SIG-M5 treated with dmso at 0.1 percent for 504 hours (cell line): ENCODE measurements around the gene TULP3.

Source experiments
- DNase-seq: peaks from one replicate; lab custom pipeline; 2025; ENCODE audit not compliant: unreplicated experiment; lab: John Stamatoyannopoulos, UW

TULP3 gene

DNA sequence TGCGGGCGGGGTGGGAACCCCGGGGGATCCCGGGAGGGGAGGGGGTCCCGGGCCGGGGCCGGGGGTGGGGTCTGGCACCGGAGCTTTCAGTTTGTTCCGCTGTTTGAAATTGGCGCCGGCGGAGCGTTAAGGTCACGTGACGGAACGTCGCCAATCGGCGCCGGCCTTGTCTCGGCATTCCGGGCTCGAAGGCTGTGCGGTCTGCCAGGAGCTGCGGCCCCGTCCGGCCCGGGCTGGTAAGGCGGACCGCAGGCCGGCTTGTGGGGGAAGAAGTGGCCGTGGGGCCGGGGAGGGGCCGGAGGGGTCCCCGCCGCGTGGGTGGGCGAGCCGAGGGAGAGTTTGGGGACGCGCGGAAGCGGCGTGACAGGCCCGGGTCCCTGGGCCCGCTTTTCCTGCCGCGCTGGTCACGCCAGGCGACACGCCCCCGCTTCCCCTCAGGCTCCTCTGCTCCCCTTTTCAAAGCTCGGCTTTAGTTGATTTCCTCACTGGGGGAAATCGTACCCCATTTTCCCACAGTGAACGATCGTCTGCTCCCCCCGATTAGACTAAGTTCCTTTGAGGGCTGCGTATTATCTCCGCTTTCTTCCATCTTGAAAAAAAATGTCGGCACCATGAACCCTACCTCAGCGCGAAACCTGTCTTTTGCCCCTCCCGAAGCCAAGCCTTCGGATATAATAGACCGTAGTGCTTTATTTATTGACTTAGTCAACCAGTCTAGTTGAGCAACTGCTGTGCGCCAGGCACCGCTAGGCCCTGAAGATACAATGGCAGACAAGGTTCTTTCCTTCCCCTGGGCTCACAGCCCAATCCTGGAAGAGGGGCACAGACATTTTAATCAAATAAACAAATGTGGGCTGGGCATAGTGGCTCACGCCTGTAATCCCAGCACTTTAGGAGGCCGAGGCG lies 13.4 kb upstream of the TULP3 start, which contains the start of the genes FOXM1 and RHNO1:
Gene FOXM1 (minus strand): TSS at position 128 of the 906 bp plus-strand sequence. CDS start 2,696 bp downstream, outside the sequence.
Gene RHNO1 (plus strand): TSS at position 177 of the 906 bp plus-strand sequence. CDS start 8,144 bp downstream, outside the sequence.
- DNase-seq: peak; percentile 84

DNA sequence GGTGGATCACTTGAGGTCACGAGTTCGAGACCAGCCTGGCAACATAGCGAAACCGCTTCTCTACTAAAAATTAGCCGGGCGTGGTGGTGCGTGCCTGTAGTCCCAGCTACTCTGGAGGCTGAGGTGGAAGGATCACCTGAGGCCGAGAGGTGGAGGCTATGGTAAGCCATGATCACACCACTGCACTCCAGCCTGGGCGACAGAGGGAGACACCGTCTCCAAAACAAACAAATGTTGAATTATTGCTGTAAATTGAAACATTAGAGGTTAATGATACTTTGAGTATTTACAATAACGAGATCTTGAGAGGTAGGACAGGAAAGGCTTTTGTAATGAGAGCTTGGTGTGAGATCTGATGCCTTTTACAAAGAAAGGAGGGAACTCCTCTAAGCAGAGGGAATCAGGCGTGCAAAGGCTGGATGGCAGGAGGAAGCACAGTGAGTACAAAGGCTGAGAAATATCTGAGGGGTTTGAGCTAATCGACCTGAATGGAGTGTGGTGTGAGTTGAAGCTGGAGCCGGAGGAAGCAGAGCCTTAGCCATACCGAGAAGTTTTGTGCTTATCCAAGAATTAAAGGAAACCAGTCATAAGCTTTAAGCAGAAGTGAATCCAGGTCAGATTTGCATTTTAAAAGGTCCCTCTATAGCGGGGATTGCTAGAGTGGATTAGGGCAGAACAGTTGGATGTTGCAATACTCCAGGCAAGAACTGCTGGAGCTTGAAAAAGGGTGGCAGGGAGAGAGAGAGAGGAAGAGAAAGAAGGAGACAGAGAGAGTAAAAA lies 12.5 kb upstream of the TULP3 start:
- DNase-seq: peak; percentile 99

DNA sequence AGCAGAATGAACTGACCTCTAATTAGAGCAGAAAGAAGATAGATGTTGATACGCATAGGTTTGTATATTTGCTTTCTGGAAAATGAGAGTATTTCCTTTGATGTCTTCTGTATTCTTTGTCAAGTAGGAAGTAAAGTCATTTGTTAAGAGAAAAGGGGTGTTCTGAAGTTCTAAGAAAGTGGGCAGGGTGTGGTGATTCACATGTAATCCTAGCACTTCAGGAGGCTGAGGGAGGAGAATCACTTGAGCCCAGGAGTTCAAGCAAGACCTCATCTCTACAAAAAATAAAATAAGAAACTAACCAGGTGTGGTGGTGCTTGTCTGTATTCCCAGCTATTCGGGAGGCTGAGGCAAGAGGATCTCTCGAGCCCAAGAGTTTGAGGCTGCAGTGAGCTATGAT lies 10.8 kb upstream of the TULP3 start:
- no peak for DNase-seq

DNA sequence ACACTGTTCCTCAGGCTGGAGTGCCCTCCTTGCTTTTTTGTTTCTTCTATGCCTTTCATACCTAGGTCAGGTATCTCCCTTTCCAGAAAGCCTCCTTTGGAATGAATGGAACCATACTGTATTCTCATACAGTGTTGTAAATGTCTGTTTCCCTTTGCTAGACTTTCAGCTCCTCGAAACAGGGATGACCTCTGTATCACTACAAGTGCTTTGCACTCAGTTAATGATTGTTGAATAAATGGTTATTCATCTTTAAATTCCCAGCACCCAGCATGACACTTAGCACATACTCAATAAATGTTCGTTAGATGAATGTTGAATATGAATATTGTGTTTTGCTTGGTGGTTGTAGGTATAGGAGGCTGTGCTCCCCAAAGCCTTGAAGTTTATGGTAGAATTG lies 5.9 kb upstream of the TULP3 start:
- DNase-seq: no peak

DNA sequence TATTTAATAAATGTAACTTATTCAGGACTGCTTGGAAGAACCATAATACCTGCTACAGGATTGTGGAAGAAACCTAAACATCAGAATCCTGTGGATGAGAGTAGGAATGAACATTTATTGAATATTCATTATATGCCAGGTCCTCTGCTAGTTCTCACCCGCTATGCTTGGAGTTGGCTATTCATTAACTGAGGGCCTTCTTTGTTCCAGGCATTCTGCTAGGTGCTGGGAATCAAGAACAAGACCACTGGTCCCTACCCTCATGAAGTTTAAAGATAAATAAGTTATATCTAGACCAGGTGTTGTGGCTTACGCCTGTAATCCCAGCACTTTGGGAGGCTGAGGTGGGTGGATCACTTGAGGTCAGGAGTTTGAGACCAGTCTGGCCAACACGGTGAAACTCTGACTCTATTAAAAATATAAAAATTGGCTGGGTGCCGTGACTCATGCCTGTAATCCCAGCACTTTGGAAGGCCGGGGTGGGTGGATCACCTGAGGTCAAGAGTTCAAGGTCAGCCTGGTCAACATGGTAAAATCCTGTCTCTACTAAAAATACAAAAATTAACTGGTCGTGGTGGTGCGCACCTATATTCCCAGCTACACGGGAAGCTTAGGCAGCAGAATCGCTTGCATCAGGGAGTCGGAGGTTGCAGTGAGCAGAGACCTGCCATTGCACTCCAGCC lies 3.8 kb upstream of the TULP3 start:
- no peak for DNase-seq

DNA sequence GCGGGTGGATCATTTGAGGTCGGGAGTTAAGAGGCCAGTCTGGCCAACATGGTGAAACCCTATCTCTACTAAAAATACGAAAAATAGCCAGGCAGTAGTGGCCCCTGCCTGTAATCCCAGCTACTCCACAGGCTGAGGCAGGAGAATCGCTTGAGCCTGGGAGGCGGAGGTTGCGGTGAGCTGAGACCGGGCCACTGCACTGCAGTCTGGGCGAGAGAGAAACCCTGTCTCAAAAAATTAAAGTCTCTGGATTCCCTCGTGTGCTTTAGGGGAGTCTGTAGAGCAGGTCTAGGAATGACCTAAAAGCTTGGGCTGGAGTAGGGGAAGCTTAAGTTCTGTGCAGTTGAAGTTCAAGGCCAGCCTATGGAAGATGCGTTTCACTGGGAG lies 697 bp upstream of the TULP3 start:
- DNase-seq: no peak

DNA sequence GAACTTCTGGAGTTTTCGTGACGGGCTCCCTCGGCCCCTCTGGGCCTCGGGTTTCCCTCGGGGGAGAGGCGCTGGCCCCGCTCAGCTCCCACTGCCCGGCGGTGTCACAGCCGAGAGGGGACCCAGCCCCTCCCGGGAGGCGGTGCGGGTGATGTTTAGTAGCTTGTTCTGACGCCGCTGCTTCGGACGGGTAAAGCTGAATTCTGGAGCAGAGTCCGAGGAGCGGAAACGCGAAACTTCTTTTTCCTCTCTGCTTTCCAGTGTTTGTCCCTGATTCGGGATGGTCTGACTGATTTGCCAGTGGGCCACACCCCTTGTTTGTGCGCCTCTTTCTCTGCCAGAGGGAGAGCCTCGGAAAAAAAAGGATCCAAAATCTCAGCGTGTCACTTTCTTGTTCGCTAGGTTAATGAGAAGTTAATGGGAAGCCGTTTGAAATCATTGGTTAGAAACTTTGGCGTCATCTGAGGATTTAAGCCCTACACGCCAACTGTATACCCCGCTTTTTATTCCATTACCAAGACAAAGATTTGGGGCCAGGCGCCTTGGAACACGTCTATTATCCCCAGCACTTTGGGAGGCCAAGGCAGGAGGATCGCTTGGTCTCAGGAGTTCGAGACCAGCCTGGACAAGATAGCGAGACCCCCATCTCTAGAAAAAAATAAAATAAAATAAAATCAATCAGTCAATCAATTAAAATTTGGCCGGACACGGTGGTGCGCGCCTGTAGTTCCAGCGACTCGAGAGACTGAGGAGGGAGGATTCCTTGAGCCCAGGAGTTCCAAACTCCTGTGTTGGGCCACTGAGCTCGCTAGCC lies 756 bp downstream of the TULP3 start:
- no peak for DNase-seq

DNA sequence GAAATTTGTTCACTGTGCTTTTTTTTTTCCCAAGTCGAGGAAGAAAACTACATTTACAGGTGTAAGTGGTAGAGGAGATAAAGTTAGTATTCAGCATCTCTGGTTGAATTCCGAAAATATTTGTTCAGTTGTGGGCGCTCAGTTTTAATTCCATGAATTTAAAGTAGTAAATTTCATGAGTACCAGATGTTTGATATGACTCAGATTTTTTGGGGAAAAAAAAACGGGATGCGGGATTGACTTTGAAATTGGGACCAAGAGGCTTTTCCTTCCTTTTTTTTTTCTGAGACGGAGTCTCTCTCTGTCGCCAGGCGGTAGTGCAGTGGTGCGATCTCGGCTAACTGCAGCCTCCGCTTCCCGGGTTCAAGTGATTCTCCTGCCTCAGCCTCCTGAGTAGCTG lies 1.6 kb downstream of the TULP3 start:
- no peak for DNase-seq

DNA sequence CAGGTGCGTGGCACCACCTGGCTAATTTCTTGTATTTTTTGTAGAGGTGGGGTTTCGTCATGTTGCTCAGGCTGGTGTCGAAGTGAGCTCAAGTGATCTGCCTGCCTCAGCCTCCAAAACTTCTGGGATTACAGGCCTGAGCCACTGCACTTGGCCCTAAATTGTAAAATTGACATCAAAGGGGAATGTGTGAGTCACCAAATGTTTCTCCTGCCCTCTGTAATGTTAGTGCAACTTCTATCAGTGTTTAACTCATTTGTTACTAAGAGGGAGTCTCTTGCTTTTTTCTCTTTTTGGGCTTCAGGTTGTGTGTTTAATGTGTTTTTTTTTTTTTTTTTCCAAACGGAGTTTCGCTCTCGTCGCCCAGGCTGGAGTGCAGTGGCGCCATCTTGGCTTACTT lies 2.3 kb downstream of the TULP3 start:
- DNase-seq: peak; percentile 26

DNA sequence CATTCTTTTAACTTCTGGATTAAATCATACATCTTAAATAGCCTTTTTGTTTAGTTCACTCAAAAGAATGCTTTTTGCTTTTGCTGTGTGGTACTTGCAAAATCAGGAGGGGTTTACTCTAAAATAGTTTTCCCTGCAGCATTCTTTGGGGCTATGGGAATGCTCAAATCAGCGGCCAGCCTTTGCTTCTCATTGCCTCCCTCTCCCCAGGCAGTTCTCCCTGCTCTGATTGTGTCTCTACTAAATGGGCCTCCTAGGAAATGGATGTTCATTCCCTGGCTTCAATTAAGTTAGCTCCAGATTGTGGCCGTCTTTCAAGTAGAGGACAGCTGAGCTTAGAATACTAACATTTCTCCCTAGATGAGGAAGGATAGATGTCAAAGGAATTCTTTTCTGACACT lies 4.4 kb downstream of the TULP3 start:
- DNase-seq: no peak

DNA sequence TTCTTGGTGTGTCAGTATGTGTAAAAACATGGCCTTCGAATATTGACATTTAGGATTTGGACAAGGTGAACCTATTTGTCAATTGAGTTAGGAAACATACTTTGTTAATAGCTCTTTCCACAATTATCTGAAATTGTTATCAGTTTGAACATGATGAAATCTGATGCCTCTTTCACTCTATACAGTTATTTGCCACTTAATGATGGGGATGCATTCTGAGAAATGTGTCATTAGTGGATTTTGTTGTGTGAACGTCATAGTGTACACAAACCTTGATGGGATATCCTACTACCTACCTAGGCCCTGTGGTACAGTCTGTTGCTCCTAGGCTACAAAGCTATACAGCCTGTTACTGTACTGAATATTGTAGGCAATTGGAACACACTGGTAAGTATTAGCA lies 4.8 kb downstream of the TULP3 start:
- DNase-seq: no peak

DNA sequence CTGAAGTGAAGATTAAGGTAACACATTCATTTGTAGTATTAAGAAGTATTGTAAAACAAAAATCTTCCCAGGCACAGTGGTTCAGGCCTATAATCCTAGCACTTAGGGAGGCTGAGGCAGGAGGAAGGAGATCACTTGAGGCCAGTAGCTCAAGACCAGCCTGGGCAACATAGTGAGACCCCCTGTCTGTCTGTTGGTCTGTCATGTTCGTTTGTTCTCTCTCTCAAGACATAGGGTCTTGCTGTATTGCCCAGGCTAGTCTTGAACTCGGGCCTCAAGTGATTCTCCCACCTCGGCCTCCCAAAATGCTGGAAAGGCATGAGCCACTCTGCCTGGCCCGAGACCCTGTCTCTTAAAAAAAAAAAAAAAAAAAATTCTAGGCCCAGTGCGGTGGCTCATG lies 6.7 kb downstream of the TULP3 start:
- DNase-seq: no peak

DNA sequence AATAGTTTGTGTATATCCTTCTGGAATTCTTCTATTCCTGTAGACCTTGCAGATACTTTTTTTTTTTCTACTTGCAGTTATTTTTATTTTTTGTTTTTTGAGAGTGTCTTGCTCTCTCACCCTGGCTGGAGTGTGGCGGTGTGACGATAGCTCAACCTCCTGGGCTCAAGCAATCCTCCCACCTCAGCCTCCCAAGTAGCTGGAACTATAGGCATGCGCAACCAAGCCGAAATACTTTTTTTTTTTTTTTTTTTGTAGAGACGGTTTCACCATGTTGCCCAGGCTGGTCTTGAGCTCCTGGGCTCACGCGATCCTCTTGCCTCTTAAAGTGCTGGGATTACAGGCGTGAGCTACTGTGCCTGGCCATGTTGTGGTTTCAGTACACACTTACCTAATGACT lies 10.0 kb downstream of the TULP3 start:
- DNase-seq: no peak

DNA sequence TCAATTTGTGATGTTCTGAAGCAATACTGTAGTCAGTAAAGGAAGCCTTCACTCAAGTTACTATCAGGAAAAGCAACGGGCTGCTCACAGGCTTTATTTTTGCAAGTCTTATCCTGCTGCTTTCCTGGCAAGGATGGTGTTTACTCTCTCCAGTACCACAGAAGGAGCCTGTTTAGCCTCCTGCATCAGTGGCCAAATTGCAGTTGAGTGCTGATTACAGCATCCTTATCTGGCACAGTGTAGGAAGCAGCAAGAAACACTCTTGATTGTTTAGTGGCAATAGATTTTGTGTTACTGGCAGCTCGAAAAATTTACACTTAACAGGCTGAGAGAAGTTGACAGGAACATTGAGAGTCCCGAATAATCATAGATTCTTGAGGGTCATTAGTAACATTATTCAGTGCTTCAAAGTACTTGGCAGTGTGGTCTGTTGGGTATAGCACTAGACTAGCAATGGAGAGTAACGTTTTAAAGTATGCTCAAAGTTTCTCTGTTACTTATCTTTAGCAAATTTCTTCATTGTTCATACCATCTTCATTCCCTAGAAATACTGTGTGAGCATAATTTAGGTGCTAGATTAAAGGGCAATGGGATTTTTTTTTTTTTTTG lies 11.7 kb downstream of the TULP3 start:
- DNase-seq: no peak

DNA sequence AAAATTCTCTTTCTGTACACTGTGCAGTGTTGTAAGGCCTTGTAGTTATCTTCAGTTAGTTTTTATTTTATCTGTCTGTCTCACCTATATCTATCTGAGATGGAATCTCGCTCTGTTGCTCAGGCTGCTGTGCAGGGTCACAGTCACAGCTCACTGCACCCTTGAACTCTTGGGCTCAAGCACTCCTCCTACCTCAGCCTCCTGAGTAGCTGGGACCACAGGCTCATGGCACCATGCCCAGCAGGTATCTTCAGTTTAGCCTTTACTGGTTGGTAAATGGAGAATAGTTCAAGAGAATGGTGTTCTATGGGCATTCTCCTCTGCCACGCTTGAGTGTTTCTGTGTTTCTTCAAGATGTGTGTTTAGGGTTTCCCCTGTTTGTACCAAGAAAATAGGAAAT lies 13.6 kb downstream of the TULP3 start:
- no peak for DNase-seq

DNA sequence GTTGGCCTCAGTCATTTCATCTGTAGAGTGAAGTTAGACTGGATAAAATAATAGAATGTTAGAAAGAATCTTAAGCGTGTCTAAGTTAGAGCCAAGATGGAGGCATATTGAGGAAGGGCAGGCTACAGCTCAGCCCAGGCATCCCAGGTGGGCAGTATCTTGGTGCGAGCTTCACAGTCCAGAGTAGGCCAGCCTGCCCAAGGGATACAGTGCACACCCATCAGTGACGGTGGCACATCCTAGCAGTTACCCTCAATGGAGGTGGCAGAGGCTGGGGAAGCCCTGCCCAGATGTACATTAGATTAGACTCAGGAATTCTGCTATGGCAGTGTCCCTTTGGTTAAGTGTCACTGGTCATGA lies 21.5 kb downstream of the TULP3 start:
- DNase-seq: no peak

DNA sequence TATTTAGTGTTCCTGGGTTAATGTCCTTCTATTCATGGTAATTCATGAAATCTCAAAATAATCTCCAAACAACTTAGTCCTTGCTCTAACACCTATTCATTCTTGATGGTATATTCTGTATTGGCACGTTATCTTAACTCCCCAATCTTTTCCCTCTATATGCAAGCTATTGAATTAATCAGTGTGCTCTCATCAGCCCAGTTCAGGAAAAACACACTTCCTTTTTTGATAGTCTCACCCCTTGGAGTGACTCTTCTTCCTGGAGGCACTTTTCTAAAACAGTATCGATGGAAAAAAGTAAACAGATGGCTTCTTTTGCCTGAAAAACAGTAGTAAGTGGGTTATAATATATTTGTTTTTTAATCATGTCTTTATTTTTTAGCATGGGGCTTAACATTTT lies 28.6 kb downstream of the TULP3 start:
- DNase-seq: no peak

DNA sequence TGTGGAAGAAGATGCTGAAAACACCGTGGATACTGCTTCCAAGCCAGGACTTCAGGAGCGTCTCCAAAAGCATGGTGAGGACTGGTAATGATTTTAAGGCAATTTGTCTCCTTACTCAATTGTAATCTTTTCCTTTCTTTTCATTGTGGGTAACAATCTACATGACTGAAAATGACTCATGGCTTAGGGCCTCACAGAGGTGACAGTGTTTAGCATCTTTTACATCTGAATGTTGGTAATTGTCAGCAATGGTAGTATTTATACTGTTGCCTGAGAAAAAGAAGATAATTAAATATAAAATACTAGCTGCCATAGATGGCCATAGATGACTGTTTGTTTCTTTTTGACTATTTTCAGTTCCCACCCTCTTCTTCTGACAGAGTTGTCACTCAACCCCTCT lies 31.6 kb downstream of the TULP3 start:
- no peak for DNase-seq

DNA sequence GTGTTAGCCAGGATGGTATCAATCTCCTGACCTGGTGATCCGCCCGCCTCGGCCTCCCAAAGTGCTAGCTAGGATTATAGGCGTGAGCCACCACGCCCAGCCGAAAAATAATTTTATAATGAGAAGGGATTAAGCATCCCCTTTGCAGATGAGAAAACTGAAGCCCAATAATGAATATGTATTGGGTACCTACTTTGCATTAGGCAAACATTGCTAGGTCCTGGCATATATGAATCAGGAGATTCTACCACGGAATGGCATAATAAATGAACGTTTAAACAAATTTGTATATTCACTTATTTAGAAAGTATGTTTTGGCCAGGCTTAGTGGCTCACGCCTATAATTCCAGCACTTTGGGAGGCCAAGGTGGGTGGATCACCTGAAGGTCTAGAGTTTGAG lies 32.4 kb downstream of the TULP3 start:
- no peak for DNase-seq

DNA sequence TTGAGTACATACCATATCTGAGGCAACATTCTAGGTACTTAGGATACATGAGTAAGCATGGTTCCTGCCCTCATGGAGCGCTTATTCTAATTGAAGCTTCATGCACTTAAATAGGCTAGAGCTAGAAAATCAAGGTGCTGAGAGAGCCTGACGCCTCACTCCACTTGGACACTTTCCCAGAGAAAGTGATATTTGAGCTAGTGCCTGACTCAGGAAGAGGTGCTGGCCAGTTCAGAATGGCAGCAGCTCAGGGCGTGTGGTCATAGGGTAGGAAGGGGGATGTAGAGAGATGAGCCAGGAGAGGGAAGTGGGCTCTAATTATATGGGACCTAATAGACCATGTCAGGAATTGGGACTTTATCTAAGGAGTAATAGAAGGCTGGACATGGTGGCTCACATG lies 33.3 kb downstream of the TULP3 start:
- DNase-seq: no peak
